ENCODE measurements around the gene IL6. TPM values are rescaled to one million over a fixed set of nuclear protein-coding genes. Genes with fewer than 3 reads are reported as not detected.

The IL6 gene
- total and polyA plus RNA-seq, 10 of the 15 experiments (the other 5 are each of a cell fraction or from before 2014, with no cell fraction given), result not detected

GRCh38 chr7:22729180-22729825 lies 2.3 kb downstream of the IL6 start:
- Histone ChIP-seq H3K79me2 (ENCODE audit: control insufficient read depth, insufficient read depth, low read length) (no peaks in the 10 kb centered on the region), H2AFZ (ENCODE audit: control insufficient read depth, low read depth, low read length) (no peak overlapping the region), H3K9me3 (replicated peaks; ENCODE audit: control insufficient read depth, insufficient read depth, low read length) (no peaks in the 10 kb centered on the region), H4K20me1 (ENCODE audit: control insufficient read depth, insufficient read depth) (no peaks in the 10 kb centered on the region), H3K36me3 (ENCODE audit: control insufficient read depth in 2 of 2, insufficient read depth in 2 of 2, low read length in 1 of 2) (no peaks in the 10 kb centered on the region), H3K27ac (ENCODE audit: control insufficient read depth, insufficient read depth) (no peak overlapping the region), H3K4me3 (no peak overlapping the region), H3K4me1 (ENCODE audit: control insufficient read depth, insufficient read depth, low read length) (no peaks in the 10 kb centered on the region; the same call in 1 of the 2 replicates), H3K9ac (ENCODE audit: control insufficient read depth, insufficient read depth, low read length) (no peak overlapping the region), H3K4me2 (ENCODE audit: control insufficient read depth, insufficient read depth) (no peak overlapping the region), H3K27me3 (replicated peaks in 1 of 2; ENCODE audit: control insufficient read depth in 2 of 2, insufficient read depth in 2 of 2, low read length in 1 of 2) (peaks cover 5 to 6% of the 10 kb centered on the region in 2 experiments)
- TF ChIP-seq, protein P1, sequence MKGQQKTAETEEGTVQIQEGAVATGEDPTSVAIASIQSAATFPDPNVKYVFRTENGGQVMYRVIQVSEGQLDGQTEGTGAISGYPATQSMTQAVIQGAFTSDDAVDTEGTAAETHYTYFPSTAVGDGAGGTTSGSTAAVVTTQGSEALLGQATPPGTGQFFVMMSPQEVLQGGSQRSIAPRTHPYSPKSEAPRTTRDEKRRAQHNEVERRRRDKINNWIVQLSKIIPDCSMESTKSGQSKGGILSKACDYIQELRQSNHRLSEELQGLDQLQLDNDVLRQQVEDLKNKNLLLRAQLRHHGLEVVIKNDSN (IDR thresholded peaks at IDR 0.05; ENCODE audit: borderline replicate concordance, extremely low read length, insufficient read depth, low read depth, low read length), result no peak
- TF ChIP-seq SREBF1 (IDR thresholded peaks at IDR 0.05; ENCODE audit: low read length) (no peak), SP1 (IDR thresholded peaks at IDR 0.05; ENCODE audit: low read depth, low read length) (no peak), CREB1 (IDR thresholded peaks at IDR 0.05; ENCODE audit: low read depth) (no peak), YBX1 (IDR thresholded peaks at IDR 0.05) (no peak), SIX5 (IDR thresholded peaks at IDR 0.05; ENCODE audit: low read depth, low read length, severe bottlenecking) (no peak), ETV6 (conservative IDR thresholded peaks at IDR 0.05 in 1 of 2, IDR thresholded peaks at IDR 0.05 in 1 of 2; ENCODE audit: borderline replicate concordance in 1 of 2, low read depth in 1 of 2) (no peak), POU2F2 (IDR thresholded peaks at IDR 0.05; ENCODE audit: borderline replicate concordance, low read depth, low read length) (no peak), ZZZ3 (IDR thresholded peaks at IDR 0.05; ENCODE audit: control insufficient read depth, insufficient read length, low read depth) (no peak), FOS (IDR thresholded peaks at IDR 0.05; ENCODE audit: borderline replicate concordance, extremely low read depth, insufficient read length) (no peak), SREBF2 (IDR thresholded peaks at IDR 0.05; ENCODE audit: low read length) (no peak), MYC (IDR thresholded peaks at IDR 0.05; ENCODE audit: insufficient read depth, insufficient read length, insufficient replicate concordance, low read length, severe bottlenecking) (no peak), ZNF207 (IDR thresholded peaks at IDR 0.05; ENCODE audit: borderline replicate concordance) (no peak), CREM (IDR thresholded peaks at IDR 0.05; ENCODE audit: low read depth) (no peak), PAX5 (IDR thresholded peaks at IDR 0.05; ENCODE audit: borderline replicate concordance, low read depth, low read length) (no peak), ASH2L (IDR thresholded peaks at IDR 0.05; ENCODE audit: borderline replicate concordance, low read depth) (no peak), PAX8 (IDR thresholded peaks at IDR 0.05) (no peak), MYB (IDR thresholded peaks at IDR 0.05; ENCODE audit: borderline replicate concordance, low read depth, low read length) (no peak)
- TF ChIP-seq, protein P2, sequence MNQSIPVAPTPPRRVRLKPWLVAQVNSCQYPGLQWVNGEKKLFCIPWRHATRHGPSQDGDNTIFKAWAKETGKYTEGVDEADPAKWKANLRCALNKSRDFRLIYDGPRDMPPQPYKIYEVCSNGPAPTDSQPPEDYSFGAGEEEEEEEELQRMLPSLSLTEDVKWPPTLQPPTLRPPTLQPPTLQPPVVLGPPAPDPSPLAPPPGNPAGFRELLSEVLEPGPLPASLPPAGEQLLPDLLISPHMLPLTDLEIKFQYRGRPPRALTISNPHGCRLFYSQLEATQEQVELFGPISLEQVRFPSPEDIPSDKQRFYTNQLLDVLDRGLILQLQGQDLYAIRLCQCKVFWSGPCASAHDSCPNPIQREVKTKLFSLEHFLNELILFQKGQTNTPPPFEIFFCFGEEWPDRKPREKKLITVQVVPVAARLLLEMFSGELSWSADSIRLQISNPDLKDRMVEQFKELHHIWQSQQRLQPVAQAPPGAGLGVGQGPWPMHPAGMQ (IDR thresholded peaks at IDR 0.05; ENCODE audit: borderline replicate concordance), result no peak
- in situ Hi-C loops (cut with MboI), result loop anchor here (5.0 to 25.0 kb wide), 2 partner anchors 167 to 617 kb away; no protein-coding TSS in a partner anchor
- no peak for FAIRE-seq
- ChIA-PET POLR2A (no interaction called here), SMC1A (ENCODE audit: uncharacterized antibody, unreplicated experiment) (interaction anchor here (6.5 to 8.1 kb wide), 2 partner anchors 168 to 326 kb away, joined by 46 to 124 read pairs; no protein-coding TSS in a partner anchor), CTCF (interaction anchor here (1.6 to 8.5 kb wide), 5 partner anchors 9 to 327 kb away, joined by 3 to 194 read pairs (median 21); no protein-coding TSS in a partner anchor), RAD21 (ENCODE audit: unreplicated experiment) (interaction anchor here (6.6 kb wide), 1 partner anchor 167 kb away, joined by 115 read pairs; no protein-coding TSS in a partner anchor)
- no peak for DNase-seq (ENCODE audit: low read depth, low spot score)
- WGBS (ENCODE audit: insufficient coverage, insufficient replicate concordance, low lambda C conversion rate, missing lambda C conversion rate), result 37% methylated on average over 3 of the region's 3 CpGs
- intact Hi-C loops (cut with micrococcal nuclease; ENCODE audit: unreplicated experiment), result loop anchor here (2.0 to 5.0 kb wide), 3 partner anchors 53 to 325 kb away; no protein-coding TSS in a partner anchor
- no peak for ATAC-seq
- BruUV-seq (replicated peaks), result no TSS peak
